CD4-positive, alpha-beta T cell treated with Interleukin-4 for 4 hours (primary cell): ENCODE data around the gene LRRC4B.

ENCODE experiments used
- DNase-seq: peaks from one replicate; pipeline ENCODE4 v3.0.0-alpha.2; 2020

LRRC4B gene

GRCh38 chr19:50519006-50519575, 49.1 kb downstream of the LRRC4B start:
- DNase-seq = no peak

GRCh38 chr19:50518091-50519005, 49.9 kb downstream of the LRRC4B start:
- no peak for DNase-seq

- DNase-seq = no peak
Observed at GRCh38 chr19:50517704-50518075, 50.5 kb downstream of the LRRC4B start.

- DNase-seq = no peak
Observed at GRCh38 chr19:50516964-50517703, 51.1 kb downstream of the LRRC4B start.

GRCh38 chr19:50516456-50516855, 51.8 kb downstream of the LRRC4B start:
- DNase-seq = no peak

GRCh38 chr19:50515168-50515561, 53.1 kb downstream of the LRRC4B start:
- DNase-seq = no peak

- DNase-seq = no peak
Observed at GRCh38 chr19:50514346-50515167, 53.7 kb downstream of the LRRC4B start.

- DNase-seq = no peak
Observed at GRCh38 chr19:50513746-50514345, 54.4 kb downstream of the LRRC4B start, which contains the start of gene ASPDH. Gene ASPDH, minus strand, starts transcription at chr19:50513913. Its CDS starts 90 bp downstream, at chr19:50513823.

GRCh38 chr19:50512999-50513745, 55.1 kb downstream of the LRRC4B start:
- no peak for DNase-seq

GRCh38 chr19:50512112-50512998, 55.9 kb downstream of the LRRC4B start:
- DNase-seq = no peak

GRCh38 chr19:50511069-50511822, 57.0 kb downstream of the LRRC4B start, which contains the start of gene JOSD2:
Gene JOSD2, minus strand, starts transcription at chr19:50511191. Its CDS starts 760 bp downstream, at chr19:50510431.
- DNase-seq = peak; percentile 98

- DNase-seq = no peak
Observed at GRCh38 chr19:50510700-50511068, 57.6 kb downstream of the LRRC4B start.

- DNase-seq = no peak
Observed at GRCh38 chr19:50510121-50510670, 58.0 kb downstream of the LRRC4B start.

GRCh38 chr19:50509366-50509765, 58.9 kb downstream of the LRRC4B start:
- no peak for DNase-seq

GRCh38 chr19:50508843-50509190, 59.4 kb downstream of the LRRC4B start:
- no peak for DNase-seq

- DNase-seq = no peak
Observed at GRCh38 chr19:50507376-50507775, 60.9 kb downstream of the LRRC4B start.

GRCh38 chr19:50506700-50507099, 61.5 kb downstream of the LRRC4B start:
- DNase-seq = no peak

GRCh38 chr19:50505856-50506611, 62.2 kb downstream of the LRRC4B start:
- no peak for DNase-seq
